ENCODE measurements around the gene PIWIL4.
"Not testable (repeated sequence)": the region's sequence is repeated elsewhere in the genome, so short reads cannot be mapped to it uniquely, and the experiment has no call there.

Gene PIWIL4

DNA sequence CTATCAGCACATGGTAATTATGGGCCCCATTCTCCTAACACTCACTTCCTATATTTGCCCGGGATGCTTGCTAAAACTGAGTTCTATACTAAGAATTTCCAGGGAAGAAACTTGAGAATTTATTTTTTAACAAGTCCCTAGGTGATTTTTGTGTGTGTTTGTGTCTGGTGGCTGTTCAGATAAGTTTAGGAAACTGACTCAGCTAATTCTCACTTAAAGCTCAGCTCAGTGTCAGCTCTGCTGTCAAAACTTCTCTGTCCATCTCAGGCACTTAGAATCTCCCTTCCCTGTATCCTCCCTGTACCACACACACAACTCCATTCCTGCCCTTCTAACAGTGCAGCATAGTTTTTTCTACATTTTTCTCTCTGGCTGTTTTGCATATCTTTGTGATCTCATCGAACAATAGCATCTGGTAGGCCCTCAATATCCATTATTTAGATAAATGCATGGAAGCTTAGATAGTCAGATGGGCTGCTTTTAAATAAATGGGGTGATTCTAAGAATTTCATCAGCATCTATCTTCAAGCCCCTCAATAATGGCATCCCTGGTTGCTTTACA lies 69.3 kb downstream of the PIWIL4 start:
- Mint-ChIP-seq H3K4me3 (no peak overlapping the region), H3K27me3 (ENCODE audit: low read depth) (peaks cover under 1% of the 10 kb centered on the region), H3K27ac (no peak overlapping the region), H3K4me1 (peaks cover 11% of the 10 kb centered on the region), H3K36me3 (ENCODE audit: low read depth) (no peaks in the 10 kb centered on the region), H3K9me3 (no peaks in the 10 kb centered on the region)
- no peak for TF ChIP-seq CTCF (IDR thresholded peaks at IDR 0.05; ENCODE audit: unreplicated experiment in 3 of 3)

GRCh38 chr11:94638301-94638901 lies 71.2 kb downstream of the PIWIL4 start:
- TF ChIP-seq CTCF (IDR thresholded peaks at IDR 0.05; ENCODE audit: unreplicated experiment in 3 of 3), result no peak
- Mint-ChIP-seq H3K9me3 (no peaks in the 10 kb centered on the region), H3K4me3 (no peak overlapping the region), H3K4me1 (peaks cover 11% of the 10 kb centered on the region), H3K36me3 (ENCODE audit: low read depth) (no peaks in the 10 kb centered on the region), H3K27ac (peak overlapping the region in 1 of 3 experiments; percentile 6), H3K27me3 (ENCODE audit: low read depth) (peaks cover 5% of the 10 kb centered on the region)

DNA sequence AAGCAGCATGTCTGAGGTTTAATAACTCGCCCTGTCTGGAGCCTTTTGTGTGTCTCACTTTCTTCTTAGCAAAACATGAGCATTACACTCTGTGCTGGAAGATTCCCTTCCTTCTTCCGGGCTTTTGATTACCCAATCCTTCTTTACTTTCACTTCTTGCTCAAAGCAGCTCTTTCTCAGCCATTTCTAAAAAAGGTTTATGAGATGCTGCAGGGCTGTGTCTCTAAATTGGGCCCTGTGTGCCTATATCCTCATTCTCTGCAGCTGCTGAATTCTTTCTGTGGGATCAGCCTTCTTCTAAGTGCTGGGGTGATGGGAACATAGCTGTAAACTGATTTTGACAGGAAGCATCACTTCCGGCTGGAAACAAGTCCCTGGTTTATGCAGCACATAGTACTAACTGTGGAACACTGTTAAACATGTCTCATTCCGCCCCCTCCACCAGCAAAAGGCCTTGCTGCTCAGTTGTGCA lies 71.8 kb downstream of the PIWIL4 start:
- peaks cover 11% of the 10 kb centered on the region for H3K4me1 Mint-ChIP-seq
- H3K4me3 Mint-ChIP-seq, result no peak overlapping the region
- no peaks in the 10 kb centered on the region for H3K9me3 Mint-ChIP-seq
- peak overlapping the region in 1 of 3 experiments; percentile 6 for H3K27ac Mint-ChIP-seq
- H3K27me3 Mint-ChIP-seq (ENCODE audit: low read depth), result peaks cover 5% of the 10 kb centered on the region
- no peak for TF ChIP-seq CTCF (IDR thresholded peaks at IDR 0.05; ENCODE audit: unreplicated experiment in 3 of 3)
- H3K36me3 Mint-ChIP-seq (ENCODE audit: low read depth), result no peaks in the 10 kb centered on the region

- Mint-ChIP-seq H3K36me3 (ENCODE audit: low read depth) (no peaks in the 10 kb centered on the region), H3K27ac (no peak overlapping the region), H3K4me3 (no peak overlapping the region), H3K4me1 (peaks cover 11% of the 10 kb centered on the region), H3K9me3 (no peaks in the 10 kb centered on the region), H3K27me3 (ENCODE audit: low read depth) (peaks cover 5% of the 10 kb centered on the region)
- no peak for TF ChIP-seq CTCF (IDR thresholded peaks at IDR 0.05; ENCODE audit: unreplicated experiment in 3 of 3)
Observed at GRCh38 chr11:94639901-94640721, 72.9 kb downstream of the PIWIL4 start.

DNA sequence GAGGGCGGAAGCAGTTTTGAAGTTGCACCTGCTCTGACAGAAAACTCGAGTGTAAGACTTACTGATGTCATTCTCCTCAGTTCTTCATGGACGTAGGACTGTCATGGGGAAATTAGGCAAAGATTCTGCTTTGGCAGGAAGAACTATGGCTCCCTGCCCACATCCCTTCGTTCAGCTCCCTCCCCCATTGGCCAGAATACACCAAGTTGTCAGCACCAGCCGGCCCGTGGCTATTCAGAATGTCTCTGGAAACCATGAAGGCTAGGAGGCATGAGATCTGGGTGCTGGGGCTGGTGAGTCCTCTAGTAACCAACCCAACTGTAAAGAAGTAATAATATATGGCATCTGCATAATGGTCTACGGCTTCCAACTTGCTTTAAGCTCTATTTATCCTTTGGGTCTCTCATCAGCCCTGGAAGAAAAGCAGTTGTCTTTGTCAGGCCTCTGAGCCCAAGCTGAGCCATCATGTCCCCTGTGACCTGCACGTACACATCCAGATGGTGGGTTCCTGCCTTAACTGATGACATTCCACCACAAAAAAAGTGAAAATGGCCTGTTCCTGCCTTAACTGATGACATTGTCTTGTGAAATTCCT lies 74.1 kb downstream of the PIWIL4 start:
- no peak for TF ChIP-seq CTCF (IDR thresholded peaks at IDR 0.05; ENCODE audit: unreplicated experiment in 3 of 3)
- Mint-ChIP-seq H3K4me1 (peaks cover 11% of the 10 kb centered on the region), H3K36me3 (ENCODE audit: low read depth) (no peaks in the 10 kb centered on the region), H3K9me3 (no peaks in the 10 kb centered on the region), H3K27me3 (ENCODE audit: low read depth) (peaks cover 5% of the 10 kb centered on the region), H3K27ac (no peak overlapping the region), H3K4me3 (no peak overlapping the region)

GRCh38 chr11:94643186-94643585 lies 76.0 kb downstream of the PIWIL4 start:
- H3K36me3 Mint-ChIP-seq (ENCODE audit: low read depth); H3K27me3 Mint-ChIP-seq (ENCODE audit: low read depth); H3K4me3 Mint-ChIP-seq; H3K27ac Mint-ChIP-seq; H3K9me3 Mint-ChIP-seq: not testable (repeated sequence)
- H3K4me1 Mint-ChIP-seq, result peaks cover 11% of the 10 kb centered on the region
